Measurements from ENCODE around the gene BAIAP2.

DNA sequence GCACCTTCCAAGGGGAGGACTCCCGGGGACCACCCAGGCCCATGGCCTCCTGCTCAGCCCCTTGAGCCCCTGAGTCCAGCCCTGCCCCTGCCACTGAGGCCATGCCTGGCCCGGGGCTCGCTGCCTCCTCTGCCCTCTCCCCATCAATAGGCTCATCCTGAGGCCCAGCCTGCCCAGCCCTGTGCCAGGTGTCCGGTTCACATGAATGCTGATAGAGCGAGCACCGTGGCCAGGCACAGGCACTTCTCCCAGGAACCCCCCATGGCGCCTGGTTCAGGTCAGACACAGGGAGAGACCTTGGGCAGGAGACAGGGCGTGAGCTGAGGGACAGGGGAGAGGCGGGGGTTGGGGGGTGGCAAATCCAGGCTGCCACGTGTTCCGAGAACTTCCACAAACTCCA lies 127.5 kb downstream of the BAIAP2 start:
- no peak for TF ChIP-seq POLR2AphosphoS5 (IDR thresholded peaks at IDR 0.05; ENCODE audit: borderline replicate concordance, low read depth, low read length)
- TF ChIP-seq EZH2 (IDR thresholded peaks at IDR 0.05), result no peak
- TF ChIP-seq FOXP2 (optimal IDR thresholded peaks at IDR 0.05; ENCODE audit: control extremely low read depth, extremely low read length, insufficient read depth), result no peak
